IPS-15b (cell line): Measurements from ENCODE around the gene MAFB.

Source experiments
- H3K27me3 ChIP-seq: one replicate; pipeline ENCODE4 v1.6.1; 2013; ENCODE audit warnings: low read length; ENCODE audit not compliant: control insufficient read depth, insufficient read depth
- H3K36me3 ChIP-seq: one replicate; pipeline ENCODE4 v1.6.1; 2013; ENCODE audit warnings: low read length; ENCODE audit not compliant: control insufficient read depth, insufficient read depth
- H3K4me1 ChIP-seq: one replicate; pipeline ENCODE4 v1.6.1; 2013; ENCODE audit warnings: mild to moderate bottlenecking, low read length; ENCODE audit not compliant: control insufficient read depth, insufficient read depth
- H3K4me3 ChIP-seq: one replicate; pipeline ENCODE4 v1.5.1; 2013; ENCODE audit warnings: low read depth, low read length
- H3K9ac ChIP-seq: one replicate; pipeline ENCODE4 v1.6.1; 2013; ENCODE audit warnings: low read depth, mild to moderate bottlenecking, low read length
- H3K9me3 ChIP-seq: one replicate; pipeline ENCODE4 v1.6.1; 2013; ENCODE audit warnings: mild to moderate bottlenecking, low read length; ENCODE audit not compliant: control insufficient read depth, insufficient read depth

Gene MAFB

GRCh38 chr20:40687384-40688128 is 1.5 kb downstream of the MAFB start:
- Histone ChIP-seq H3K4me1 (peaks cover 17% of the 10 kb centered on the region), H3K9ac (no peak overlapping the region), H3K27me3 (peaks cover 93% of the 10 kb centered on the region), H3K36me3 (no peaks in the 10 kb centered on the region), H3K9me3 (no peaks in the 10 kb centered on the region), H3K4me3 (peak overlapping the region; percentile 69)

- no peaks in the 10 kb centered on the region for H3K9me3 ChIP-seq
- H3K36me3 ChIP-seq: no peaks in the 10 kb centered on the region
Measured at GRCh38 chr20:40686893-40687292, 2.1 kb downstream of the MAFB start.

GRCh38 chr20:40686434-40686882 is 2.6 kb downstream of the MAFB start:
- no peak overlapping the region for H3K9ac ChIP-seq
- no peaks in the 10 kb centered on the region for H3K36me3 ChIP-seq
- no peak overlapping the region for H3K4me3 ChIP-seq
- H3K27me3 ChIP-seq: peaks cover 93% of the 10 kb centered on the region
- H3K9me3 ChIP-seq: no peaks in the 10 kb centered on the region
- H3K4me1 ChIP-seq: peaks cover 12% of the 10 kb centered on the region

More at GRCh38 chr20:40686893-40687292, 2.1 kb downstream of the MAFB start:
- peak overlapping the region; percentile 69 for H3K4me3 ChIP-seq
- peaks cover 93% of the 10 kb centered on the region for H3K27me3 ChIP-seq
- no peak overlapping the region for H3K9ac ChIP-seq
- peaks cover 14% of the 10 kb centered on the region for H3K4me1 ChIP-seq

- H3K4me1 ChIP-seq: peaks cover 8% of the 10 kb centered on the region
- peak overlapping the region; percentile 32 for H3K4me3 ChIP-seq
- peaks cover 93% of the 10 kb centered on the region for H3K27me3 ChIP-seq
- H3K9ac ChIP-seq: no peak overlapping the region
- no peaks in the 10 kb centered on the region for H3K9me3 ChIP-seq
- H3K36me3 ChIP-seq: no peaks in the 10 kb centered on the region
Measured at GRCh38 chr20:40685349-40685748, 3.7 kb downstream of the MAFB start.

GRCh38 chr20:40683894-40684268 is 5.2 kb downstream of the MAFB start:
- peaks cover 8% of the 10 kb centered on the region for H3K4me1 ChIP-seq
- H3K4me3 ChIP-seq: peak overlapping the region; percentile 53
- no peaks in the 10 kb centered on the region for H3K9me3 ChIP-seq
- H3K36me3 ChIP-seq: no peaks in the 10 kb centered on the region
- H3K27me3 ChIP-seq: peaks cover 99% of the 10 kb centered on the region
- no peak overlapping the region for H3K9ac ChIP-seq

GRCh38 chr20:40683221-40683893 is 5.7 kb downstream of the MAFB start:
- Histone ChIP-seq H3K9me3 (no peaks in the 10 kb centered on the region), H3K4me3 (peak overlapping the region; percentile 53), H3K9ac (no peak overlapping the region), H3K4me1 (peaks cover 8% of the 10 kb centered on the region), H3K27me3 (peaks cover 99% of the 10 kb centered on the region), H3K36me3 (no peaks in the 10 kb centered on the region)

GRCh38 chr20:40682104-40682981 is 6.7 kb downstream of the MAFB start:
- Histone ChIP-seq H3K9ac (no peak overlapping the region), H3K27me3 (peaks cover 98% of the 10 kb centered on the region), H3K4me3 (peak overlapping the region; percentile 53), H3K4me1 (peaks cover 8% of the 10 kb centered on the region), H3K9me3 (no peaks in the 10 kb centered on the region), H3K36me3 (no peaks in the 10 kb centered on the region)

- Histone ChIP-seq H3K4me3 (no peak overlapping the region), H3K36me3 (no peaks in the 10 kb centered on the region)
Measured at GRCh38 chr20:40681684-40682083, 7.4 kb downstream of the MAFB start.

GRCh38 chr20:40681165-40681564 is 7.9 kb downstream of the MAFB start:
- H3K9me3 ChIP-seq: no peaks in the 10 kb centered on the region
- no peak overlapping the region for H3K9ac ChIP-seq
- H3K27me3 ChIP-seq: peaks cover 94% of the 10 kb centered on the region
- peaks cover 4% of the 10 kb centered on the region for H3K4me1 ChIP-seq
- H3K4me3 ChIP-seq: no peak overlapping the region
- no peaks in the 10 kb centered on the region for H3K36me3 ChIP-seq

More at GRCh38 chr20:40681684-40682083, 7.4 kb downstream of the MAFB start:
- Histone ChIP-seq H3K4me1 (peaks cover 8% of the 10 kb centered on the region), H3K9ac (no peak overlapping the region), H3K9me3 (no peaks in the 10 kb centered on the region), H3K27me3 (peaks cover 94% of the 10 kb centered on the region)

- H3K4me3 ChIP-seq: no peak overlapping the region
- no peaks in the 10 kb centered on the region for H3K9me3 ChIP-seq
- peaks cover 91% of the 10 kb centered on the region for H3K27me3 ChIP-seq
- H3K9ac ChIP-seq: no peak overlapping the region
- no peaks in the 10 kb centered on the region for H3K36me3 ChIP-seq
- peaks cover 3% of the 10 kb centered on the region for H3K4me1 ChIP-seq
Measured at GRCh38 chr20:40680161-40680959, 8.7 kb downstream of the MAFB start.

GRCh38 chr20:40679184-40679583 is 9.9 kb downstream of the MAFB start:
- H3K4me3 ChIP-seq: no peak overlapping the region
- H3K9ac ChIP-seq: no peak overlapping the region
- H3K4me1 ChIP-seq: peaks cover 3% of the 10 kb centered on the region
- H3K27me3 ChIP-seq: peaks cover 79% of the 10 kb centered on the region
- no peaks in the 10 kb centered on the region for H3K9me3 ChIP-seq
- no peaks in the 10 kb centered on the region for H3K36me3 ChIP-seq
